ENCODE results near the gene NBDY.
A peak's percentile ranks its signal among the peaks of the same experiment; 100 is the strongest.
"Not testable (repeated sequence)": the region's sequence is repeated elsewhere in the genome, so short reads cannot be mapped to it uniquely, and the experiment has no call there.

NBDY gene

DNA sequence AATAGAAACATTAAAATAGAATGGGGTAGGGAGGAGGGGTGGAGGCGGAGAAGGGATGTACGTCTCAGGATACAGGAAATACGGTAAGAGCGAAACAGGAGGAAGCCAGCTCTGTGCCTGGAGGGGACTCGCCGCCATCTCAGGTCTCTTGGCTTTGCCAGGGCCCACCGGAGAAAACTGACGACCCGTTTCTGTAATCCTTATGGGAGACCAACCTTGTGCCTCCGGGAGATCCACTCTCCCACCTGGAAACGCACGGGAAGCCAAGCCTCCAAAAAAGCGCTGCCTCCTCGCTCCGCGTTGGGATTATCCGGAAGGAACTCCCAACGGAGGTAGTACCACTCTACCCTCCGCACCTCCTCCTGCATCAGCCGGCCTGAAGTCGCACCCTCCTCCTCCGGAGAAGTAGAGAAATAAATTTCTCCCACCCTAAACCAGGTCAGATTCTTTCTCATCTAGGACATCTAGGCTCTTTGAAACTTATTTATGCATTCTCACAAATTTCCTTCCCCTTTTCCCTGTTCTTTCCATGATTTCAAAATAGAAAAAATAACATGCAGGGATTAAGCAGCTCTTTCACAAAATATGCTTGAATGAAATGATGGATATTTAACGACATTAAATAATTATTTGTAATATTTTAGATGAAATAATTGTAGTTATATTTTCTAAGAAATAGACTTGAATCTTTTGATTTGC, at the start of gene NBDY:
TSS of gene NBDY (plus strand) at position 92 of the 699 bp plus-strand sequence. CDS start at position 203, 111 bp downstream.
- no peak for FAIRE-seq

GRCh38 chrX:56704530-56704929, 24.5 kb upstream of the NBDY start:
- FAIRE-seq = not testable (repeated sequence)

DNA sequence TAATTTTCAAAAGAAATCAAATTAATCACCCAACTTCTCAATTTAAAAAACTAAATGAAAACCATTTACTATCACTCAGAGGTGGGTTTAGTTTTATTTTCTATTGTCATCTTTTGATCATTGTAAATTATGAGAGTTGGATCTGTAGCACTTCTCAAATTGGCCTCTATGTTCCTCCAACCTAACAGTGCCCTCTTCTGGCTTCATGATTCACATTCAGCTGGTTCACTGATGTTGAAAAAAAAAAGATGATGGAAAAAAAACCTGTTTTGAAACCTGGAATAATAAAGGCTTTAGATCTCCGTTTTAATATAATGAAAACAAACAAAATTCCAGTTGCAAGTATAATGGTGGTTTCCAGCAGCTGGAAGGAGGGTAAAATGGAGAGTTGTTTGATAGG, 2.4 kb upstream of the NBDY start:
- peak; percentile 87 for FAIRE-seq

GRCh38 chrX:56727531-56727930, 1.5 kb upstream of the NBDY start:
- no peak for FAIRE-seq

- peak; percentile 8 for FAIRE-seq
Measured at GRCh38 chrX:56728321-56728720, 722 bp upstream of the NBDY start.

DNA sequence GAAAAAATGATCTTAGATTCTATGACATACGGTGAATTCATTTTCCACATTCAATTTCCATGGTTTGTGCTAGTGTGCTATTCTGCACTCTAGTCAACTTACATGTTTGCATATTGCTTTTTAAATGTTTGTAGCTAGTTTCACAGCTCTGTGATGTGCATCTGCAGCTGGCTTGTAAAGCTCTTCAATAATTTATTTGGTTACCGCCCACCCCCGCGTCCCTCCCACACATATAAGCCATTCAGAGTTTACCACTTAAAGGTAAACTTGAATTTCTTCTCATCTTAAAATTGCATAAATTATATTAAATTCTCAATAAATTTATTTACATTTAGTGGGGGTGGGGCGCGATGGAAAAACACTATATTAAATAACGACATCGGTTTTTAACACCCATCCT, 291 bp upstream of the NBDY start:
- no peak for FAIRE-seq

DNA sequence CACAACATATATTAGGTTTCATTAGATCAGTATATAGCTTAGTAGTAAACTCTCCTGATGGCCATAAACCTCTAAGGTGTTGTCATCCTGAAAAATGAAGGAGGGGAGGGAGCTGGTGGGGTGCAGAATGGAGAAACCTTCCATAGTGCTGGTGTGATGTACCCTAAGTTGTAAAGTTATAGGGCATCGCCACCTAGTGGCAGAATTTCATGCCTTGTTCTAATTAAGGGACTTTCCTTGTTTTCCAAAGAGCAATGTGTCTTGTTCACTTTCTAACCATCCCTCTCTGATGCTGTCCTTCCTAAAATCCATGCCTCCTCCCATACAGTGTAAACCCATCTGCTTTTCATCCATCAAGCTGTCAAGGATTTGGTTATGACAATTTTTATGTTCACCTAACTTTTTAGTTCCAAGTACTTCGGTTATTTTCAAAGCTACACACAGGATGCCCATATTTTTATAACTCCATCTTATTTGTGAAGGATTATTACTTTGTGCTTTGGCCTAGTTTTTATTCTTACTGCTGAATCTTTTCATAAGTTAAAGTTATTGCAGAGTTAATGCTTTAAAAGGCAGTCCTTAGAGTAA, 4.5 kb downstream of the NBDY start:
- FAIRE-seq = peak; percentile 23

DNA sequence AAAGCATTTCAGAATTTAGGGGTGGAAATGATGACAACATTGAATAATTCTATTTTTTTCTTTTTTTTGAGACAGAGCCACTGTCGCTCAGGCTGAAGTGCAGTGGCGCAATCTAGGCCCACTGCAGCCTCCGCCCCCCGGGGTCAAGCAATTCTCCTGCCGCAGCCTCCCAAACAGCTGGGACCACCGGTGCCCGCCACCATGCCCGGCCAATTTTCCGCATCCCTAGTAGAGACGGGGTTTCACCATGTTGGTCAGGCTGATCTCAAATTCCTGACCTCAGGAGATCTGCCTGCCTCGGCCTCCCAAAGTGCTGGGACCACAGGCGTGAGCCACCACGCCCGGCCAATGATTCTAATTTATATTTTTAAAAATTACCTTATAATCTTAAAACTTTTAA, 7.2 kb downstream of the NBDY start:
- FAIRE-seq = no peak

DNA sequence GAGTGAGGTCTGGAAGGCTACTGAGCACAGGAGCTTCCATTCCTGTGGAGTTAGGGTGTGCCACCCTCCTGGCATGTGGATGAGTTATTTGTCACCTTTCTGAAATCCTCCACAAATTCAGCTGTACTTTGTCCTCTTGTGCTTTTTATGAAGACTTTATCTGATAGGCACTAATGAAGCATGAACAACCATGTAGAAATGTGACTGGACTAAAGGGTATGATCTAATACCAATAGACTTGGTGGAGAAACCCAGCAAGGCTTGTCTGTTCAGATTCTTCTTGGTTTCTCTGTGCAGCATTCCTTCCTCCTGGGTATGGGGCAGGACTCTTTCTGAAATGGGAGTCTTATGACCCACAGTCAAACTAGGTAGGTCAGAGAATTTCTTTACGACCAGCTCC, 9.6 kb downstream of the NBDY start:
- no peak for FAIRE-seq

DNA sequence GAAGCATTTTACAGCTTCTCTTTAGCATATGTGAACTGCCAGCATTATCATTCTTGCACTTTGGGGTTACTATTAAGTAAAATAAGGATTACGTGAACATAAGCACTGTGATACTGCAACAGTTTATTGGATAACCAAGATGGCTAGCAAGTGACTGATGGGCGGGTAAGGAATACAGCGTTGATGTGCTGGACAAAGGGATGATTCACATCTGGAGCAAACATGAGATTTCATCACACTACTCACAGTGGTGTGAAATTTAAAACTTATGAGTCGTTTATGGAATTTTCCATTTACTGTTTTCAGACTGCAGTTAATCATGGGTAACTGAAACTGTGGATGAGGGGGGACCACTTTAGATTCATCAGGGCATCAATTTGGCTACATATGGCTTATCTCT, 16.0 kb downstream of the NBDY start:
- no peak for FAIRE-seq

DNA sequence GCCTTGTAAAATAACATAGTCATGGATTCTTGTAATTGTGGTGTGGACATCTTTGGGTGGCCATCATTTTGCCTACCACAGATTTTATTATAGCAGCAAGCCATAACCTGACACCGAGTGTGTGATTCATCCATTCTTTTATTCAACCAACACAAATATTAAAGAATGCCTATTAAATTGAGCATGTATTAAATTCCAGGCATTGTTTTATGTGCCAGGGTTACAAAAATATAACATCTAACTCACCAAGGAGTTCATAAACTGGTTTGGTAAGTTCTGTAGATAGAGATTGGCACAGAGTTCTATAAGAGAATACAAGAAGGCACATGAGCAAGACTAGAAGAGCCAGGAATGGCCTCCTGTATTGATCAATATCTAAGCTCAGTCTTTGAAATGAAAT, 18.0 kb downstream of the NBDY start:
- no peak for FAIRE-seq

DNA sequence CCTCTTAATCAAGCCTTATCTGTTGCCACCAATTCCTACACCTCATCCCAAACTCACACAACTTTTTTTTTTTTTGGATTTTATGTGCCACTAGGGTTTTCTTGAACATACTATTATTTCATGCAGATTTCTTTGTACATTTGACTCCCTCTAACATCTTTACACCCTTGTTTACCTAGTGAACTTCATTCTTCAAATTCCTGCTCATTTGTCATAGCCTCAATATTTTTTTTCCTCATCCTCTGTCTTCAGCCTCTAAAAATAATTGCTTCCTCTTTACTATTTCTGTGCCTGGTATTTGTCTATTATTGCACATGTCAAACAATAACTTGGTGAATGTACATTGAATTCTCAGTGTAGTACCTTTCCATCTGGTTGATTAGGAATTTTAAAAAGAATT, 22.0 kb downstream of the NBDY start:
- no peak for FAIRE-seq

GRCh38 chrX:56757327-56757726, 28.3 kb downstream of the NBDY start:
- FAIRE-seq = no peak

GRCh38 chrX:56758456-56758855, 29.4 kb downstream of the NBDY start:
- no peak for FAIRE-seq

DNA sequence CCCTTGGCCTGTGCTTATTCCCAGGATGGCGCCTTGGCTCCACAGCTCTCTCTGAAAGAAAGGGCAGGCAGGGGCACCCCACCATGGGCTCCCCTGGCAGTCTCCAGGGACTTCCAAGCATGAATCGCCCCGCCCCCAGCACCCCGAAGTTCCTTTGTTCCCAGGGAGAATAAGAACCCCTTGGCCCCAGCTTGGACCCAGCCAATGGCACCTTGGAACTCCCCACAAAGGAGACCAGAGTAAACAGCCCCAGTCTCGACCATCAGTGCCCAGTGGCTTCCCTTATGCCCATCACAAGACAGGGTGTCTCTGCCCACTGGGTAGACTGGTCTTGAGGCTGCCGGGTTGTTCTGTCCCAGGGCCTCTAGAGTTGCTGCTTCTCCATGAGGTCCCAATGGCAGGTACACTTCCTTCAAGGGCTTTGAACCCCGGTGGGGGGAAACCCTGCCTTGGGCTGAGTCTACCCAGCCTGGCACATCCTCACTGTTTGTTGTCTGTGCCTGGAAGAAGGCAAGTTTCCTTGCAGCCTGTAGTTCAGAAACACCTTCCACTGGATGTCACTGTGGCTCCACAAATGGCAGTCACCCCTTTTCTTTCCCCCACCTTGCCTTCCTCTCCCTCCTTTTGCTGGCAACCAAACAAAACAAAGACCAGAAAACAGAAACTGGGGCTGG, 30.8 kb downstream of the NBDY start:
- FAIRE-seq = no peak

- not testable (repeated sequence) for FAIRE-seq
Measured at GRCh38 chrX:56760410-56761124, 31.5 kb downstream of the NBDY start.

- FAIRE-seq = no peak
Measured at GRCh38 chrX:56761167-56761566, 32.1 kb downstream of the NBDY start.

GRCh38 chrX:56762220-56762619, 33.2 kb downstream of the NBDY start:
- no peak for FAIRE-seq

DNA sequence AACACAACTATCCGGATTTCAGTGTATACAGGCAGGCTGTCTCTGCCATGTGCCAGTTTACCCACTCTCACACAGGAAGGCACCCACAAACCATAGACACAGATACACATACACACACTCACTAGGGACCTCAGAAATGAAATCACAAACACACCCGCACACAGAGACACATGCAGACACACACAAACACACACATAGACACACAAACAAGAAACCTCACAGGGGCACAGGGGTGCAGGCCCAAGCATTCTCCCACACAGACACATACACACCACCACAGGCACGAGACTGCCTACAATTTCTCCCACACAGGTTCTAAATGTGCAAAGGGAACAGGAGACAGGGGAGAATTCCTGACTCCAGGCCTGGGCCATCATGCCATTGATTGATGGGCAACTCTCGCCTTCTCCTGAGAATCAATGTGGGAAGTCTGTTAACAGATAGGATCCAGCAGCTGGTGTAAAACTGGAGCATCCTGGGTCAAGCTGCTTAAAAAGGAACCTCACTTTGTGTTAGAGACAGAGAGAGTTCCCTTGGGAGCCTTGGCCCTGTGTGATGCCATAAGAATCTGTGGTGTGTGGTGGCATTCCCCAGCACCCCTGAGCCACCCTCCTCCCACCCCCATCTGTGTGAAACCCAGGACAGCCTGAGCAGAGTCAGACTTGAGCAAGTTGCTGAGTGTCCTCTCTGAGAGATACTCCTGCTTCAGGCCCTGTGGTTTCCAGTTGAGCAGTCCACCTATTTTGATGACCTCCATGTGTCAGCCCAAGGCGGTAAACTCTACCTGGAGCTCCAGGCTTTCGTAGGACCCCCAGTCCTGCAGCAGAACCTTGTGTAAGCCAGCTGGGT, 33.9 kb downstream of the NBDY start:
- FAIRE-seq = no peak

- no peak for FAIRE-seq
Measured at GRCh38 chrX:56763556-56764152, 34.6 kb downstream of the NBDY start.

DNA sequence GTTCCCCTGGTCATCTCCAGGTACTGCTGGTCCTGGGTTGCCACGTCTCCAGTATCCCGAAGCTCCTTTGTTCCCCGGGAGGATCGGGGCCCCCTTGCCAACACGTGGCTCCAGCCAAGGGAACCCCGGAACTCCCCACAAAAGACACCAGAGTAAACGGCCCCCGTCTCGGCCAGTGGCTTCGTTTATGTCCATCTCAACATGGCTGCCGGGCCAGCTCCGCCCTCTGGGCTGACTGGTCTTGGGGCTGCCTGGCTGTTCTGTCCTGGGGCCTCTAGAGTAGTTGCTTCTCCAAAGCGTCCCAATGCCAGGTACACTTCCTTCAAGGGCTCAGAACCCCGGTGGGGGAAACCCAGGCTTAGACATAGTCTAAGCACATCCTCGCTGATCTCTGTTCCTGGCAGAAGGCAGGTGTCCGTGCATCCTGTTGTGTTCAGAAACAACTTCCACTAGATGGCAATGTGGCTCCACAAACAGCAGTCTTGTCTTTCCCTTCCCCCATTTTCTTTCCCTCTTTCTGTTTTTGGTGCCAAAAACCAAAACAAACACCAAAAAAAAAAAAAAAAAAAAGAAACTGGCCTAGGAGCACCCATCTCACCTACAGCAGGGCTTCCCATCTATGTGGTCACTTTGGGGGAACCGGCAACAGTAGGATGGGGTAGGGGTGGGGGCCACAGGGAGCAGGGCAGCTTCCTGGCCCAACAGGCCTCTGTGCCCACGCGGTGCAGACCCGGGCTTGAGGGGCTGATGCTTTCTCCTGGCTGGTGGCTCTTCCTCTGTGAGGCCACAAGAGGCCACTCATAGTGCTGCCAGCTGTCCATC, 35.3 kb downstream of the NBDY start:
- peak; percentile 45 for FAIRE-seq

Measured in endometrium (tissue), 2 donors.